Panc1 (cell line): ENCODE measurements around the gene JAK2. TPM values are rescaled to one million over a fixed set of nuclear protein-coding genes. Genes with fewer than 3 reads are reported as not detected.

Experiments
- ATAC-seq: fragments of 200-7000 bp; cut with Tn5 transposase; 2 replicates; pipeline ENCODE4 v1.9.1; 2020; ENCODE audit warnings: mild to moderate bottlenecking, moderate library complexity
- BruUV-seq: library from RNA; stranded (reverse); fragments of 400-500 nt; replicated peaks from 2 replicates; lab custom pipeline; 2021; lab: Mats Ljungman, UMichigan
- CTCF ChIA-PET: fragments of 300-600 bp; sonication (Branson Sonifier 250); formaldehyde crosslinking; loops from one replicate; lab custom pipeline; 2022; ENCODE audit warnings: antibody characterized with exemption; lab: Charles Lee
- POLR2A ChIA-PET: fragments of 300-600 bp; sonication (Branson Sonifier 250); formaldehyde crosslinking; loops from one replicate; lab custom pipeline; 2022; ENCODE audit warnings: antibody characterized with exemption; lab: Charles Lee
- DNase-seq: peaks from one replicate; pipeline ENCODE4 v3.0.0-alpha.2; 2010; ENCODE audit warnings: low read depth, low spot score
- H3K27ac ChIP-seq: 2 replicates; pipeline ENCODE4 v1.5.1; 2011; ENCODE audit warnings: mild to moderate bottlenecking, low read length, inconsistent platforms
- H3K27me3 ChIP-seq: fragments of 200-500 bp; sonication (Bioruptor generic); 2 replicates; pipeline ENCODE4 v1.6.0; 2014; ENCODE audit warnings: low read length, inconsistent platforms; ENCODE audit not compliant: control insufficient read depth, insufficient read depth
- H3K36me3 ChIP-seq: fragments of 200-500 bp; sonication (Bioruptor generic); 2 replicates; pipeline ENCODE4 v1.5.1; 2014; ENCODE audit warnings: inconsistent platforms, mild to moderate bottlenecking, low read length, moderate library complexity; ENCODE audit not compliant: control insufficient read depth, insufficient read depth
- H3K4me1 ChIP-seq: 2 replicates; pipeline ENCODE4 v1.5.1; 2011; ENCODE audit warnings: inconsistent platforms, mild to moderate bottlenecking, low read length, moderate library complexity; ENCODE audit not compliant: control insufficient read depth, insufficient read depth
- H3K4me3 ChIP-seq, 2 experiments: 2 replicates each; pipeline ENCODE4 v1.5.1; 2011 to 2012; ENCODE audit warnings: low read depth in 2 of 2, low read length in 2 of 2, mild to moderate bottlenecking in 2 of 2, inconsistent platforms in 1 of 2, moderate library complexity in 1 of 2
- H3K9me3 ChIP-seq: fragments of 200-500 bp; sonication (Bioruptor generic); 2 replicates; pipeline ENCODE4 v1.5.1; 2014; ENCODE audit warnings: low read depth, mild to moderate bottlenecking, inconsistent platforms, low read length, moderate library complexity; ENCODE audit not compliant: control insufficient read depth, insufficient read depth
- POLR2AphosphoS5 ChIP-seq: IDR thresholded peaks from 2 replicates; pipeline ENCODE4 v1.6.1; 2012; ENCODE audit warnings: mild to moderate bottlenecking, low read depth, low read length, moderate library complexity
- SIN3A ChIP-seq: IDR thresholded peaks from 2 replicates; pipeline ENCODE4 v1.6.1; 2012; ENCODE audit warnings: low read depth, mild to moderate bottlenecking, low read length, moderate library complexity, borderline replicate concordance; ENCODE audit not compliant: insufficient read depth
- TCF7L2 ChIP-seq: IDR thresholded peaks from 2 replicates; pipeline ENCODE4 v1.6.1; 2011; ENCODE audit warnings: mild to moderate bottlenecking, low read depth, low read length, inconsistent platforms
- in situ Hi-C: cut with HindIII; loops from 2 replicates; pipeline ENCODE4 v1.10.0; 2016; ENCODE audit warnings: low sequenced_read_pairs, low pct_unique_long_range_greater_than_20kb
- intact Hi-C: fragments of 100-400 bp; cut with micrococcal nuclease; formaldehyde crosslinking; loops from one replicate; pipeline ENCODE4 v1.10.0; 2022; ENCODE audit not compliant: unreplicated experiment
- total RNA-seq: library from RNA; stranded (reverse); gene quantifications from one replicate; pipeline ENCODE4 v1.2.1, GENCODE V29; 2021; ENCODE audit not compliant: unreplicated experiment
- TF ChIP-seq, protein P1 (sequence below): fragments of 450-650 bp; IDR thresholded peaks from 2 replicates; pipeline ENCODE4 v1.5.1; 2017; ENCODE audit warnings: mild to moderate bottlenecking
- TF ChIP-seq, protein P2 (sequence below), 2 experiments: IDR thresholded peaks; 2 replicates each; pipeline ENCODE4 v1.6.1; 2011 to 2012; ENCODE audit warnings: low read depth in 2 of 2, control low read depth in 1 of 2, low read length in 1 of 2, mild to moderate bottlenecking in 1 of 2, moderate library complexity in 1 of 2; ENCODE audit not compliant: insufficient read depth in 1 of 2

Gene JAK2
- total RNA-seq, 1 experiment from 2014 or later: 2.3 TPM

DNA sequence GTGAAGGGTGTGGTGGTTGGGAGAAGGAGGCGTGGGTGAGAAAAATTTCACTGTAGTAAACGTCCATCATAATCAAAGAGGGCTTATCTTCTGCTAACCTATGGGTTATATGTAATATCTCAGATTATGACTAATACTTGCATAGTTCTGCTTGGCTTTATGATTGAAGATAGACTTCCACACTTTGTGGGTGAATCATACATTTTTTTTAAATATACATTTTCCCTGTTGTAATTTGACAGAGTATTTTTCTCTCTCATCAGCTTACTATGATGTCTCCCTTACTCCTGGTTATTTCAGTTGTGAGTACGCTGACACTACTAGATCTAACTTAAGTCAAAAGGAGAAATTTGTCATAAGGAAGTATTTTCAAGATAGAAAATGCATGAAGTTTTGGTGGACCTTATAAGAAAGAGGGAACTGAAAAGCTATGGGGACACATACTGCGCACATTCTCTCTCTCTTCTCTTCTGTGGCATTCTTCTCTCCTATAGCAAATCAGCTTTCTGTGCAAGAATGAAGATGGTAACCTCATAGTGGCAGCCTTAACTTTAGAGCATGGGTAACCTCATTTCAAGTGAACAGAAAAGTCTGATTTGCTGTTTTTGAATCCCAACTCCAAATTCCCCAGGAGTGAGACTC, 4.9 kb upstream of the JAK2 start:
- in situ Hi-C loops: no loop called here
- CTCF ChIA-PET: no interaction called here
- no peaks in the 10 kb centered on the region for H3K9me3 ChIP-seq
- peaks cover 3% of the 10 kb centered on the region; the same call in 1 of the 2 replicates for H3K4me1 ChIP-seq
- H3K36me3 ChIP-seq: no peaks in the 10 kb centered on the region
- DNase-seq (no peak), ATAC-seq (no peak)
- H3K27me3 ChIP-seq: no peaks in the 10 kb centered on the region
- no peak for TF ChIP-seq SIN3A
- TF ChIP-seq, protein P1, sequence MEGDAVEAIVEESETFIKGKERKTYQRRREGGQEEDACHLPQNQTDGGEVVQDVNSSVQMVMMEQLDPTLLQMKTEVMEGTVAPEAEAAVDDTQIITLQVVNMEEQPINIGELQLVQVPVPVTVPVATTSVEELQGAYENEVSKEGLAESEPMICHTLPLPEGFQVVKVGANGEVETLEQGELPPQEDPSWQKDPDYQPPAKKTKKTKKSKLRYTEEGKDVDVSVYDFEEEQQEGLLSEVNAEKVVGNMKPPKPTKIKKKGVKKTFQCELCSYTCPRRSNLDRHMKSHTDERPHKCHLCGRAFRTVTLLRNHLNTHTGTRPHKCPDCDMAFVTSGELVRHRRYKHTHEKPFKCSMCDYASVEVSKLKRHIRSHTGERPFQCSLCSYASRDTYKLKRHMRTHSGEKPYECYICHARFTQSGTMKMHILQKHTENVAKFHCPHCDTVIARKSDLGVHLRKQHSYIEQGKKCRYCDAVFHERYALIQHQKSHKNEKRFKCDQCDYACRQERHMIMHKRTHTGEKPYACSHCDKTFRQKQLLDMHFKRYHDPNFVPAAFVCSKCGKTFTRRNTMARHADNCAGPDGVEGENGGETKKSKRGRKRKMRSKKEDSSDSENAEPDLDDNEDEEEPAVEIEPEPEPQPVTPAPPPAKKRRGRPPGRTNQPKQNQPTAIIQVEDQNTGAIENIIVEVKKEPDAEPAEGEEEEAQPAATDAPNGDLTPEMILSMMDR: no peak
- no peak for TF ChIP-seq POLR2AphosphoS5
- TF ChIP-seq, protein P2, sequence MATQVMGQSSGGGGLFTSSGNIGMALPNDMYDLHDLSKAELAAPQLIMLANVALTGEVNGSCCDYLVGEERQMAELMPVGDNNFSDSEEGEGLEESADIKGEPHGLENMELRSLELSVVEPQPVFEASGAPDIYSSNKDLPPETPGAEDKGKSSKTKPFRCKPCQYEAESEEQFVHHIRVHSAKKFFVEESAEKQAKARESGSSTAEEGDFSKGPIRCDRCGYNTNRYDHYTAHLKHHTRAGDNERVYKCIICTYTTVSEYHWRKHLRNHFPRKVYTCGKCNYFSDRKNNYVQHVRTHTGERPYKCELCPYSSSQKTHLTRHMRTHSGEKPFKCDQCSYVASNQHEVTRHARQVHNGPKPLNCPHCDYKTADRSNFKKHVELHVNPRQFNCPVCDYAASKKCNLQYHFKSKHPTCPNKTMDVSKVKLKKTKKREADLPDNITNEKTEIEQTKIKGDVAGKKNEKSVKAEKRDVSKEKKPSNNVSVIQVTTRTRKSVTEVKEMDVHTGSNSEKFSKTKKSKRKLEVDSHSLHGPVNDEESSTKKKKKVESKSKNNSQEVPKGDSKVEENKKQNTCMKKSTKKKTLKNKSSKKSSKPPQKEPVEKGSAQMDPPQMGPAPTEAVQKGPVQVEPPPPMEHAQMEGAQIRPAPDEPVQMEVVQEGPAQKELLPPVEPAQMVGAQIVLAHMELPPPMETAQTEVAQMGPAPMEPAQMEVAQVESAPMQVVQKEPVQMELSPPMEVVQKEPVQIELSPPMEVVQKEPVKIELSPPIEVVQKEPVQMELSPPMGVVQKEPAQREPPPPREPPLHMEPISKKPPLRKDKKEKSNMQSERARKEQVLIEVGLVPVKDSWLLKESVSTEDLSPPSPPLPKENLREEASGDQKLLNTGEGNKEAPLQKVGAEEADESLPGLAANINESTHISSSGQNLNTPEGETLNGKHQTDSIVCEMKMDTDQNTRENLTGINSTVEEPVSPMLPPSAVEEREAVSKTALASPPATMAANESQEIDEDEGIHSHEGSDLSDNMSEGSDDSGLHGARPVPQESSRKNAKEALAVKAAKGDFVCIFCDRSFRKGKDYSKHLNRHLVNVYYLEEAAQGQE (IDR thresholded peaks at IDR 0.05; ENCODE audit: insufficient read depth in 1 of 2, low read depth in 2 of 2, low read length in 1 of 2): no peak
- TF ChIP-seq TCF7L2: no peak
- H3K27ac ChIP-seq: no peak overlapping the region
- H3K4me3 ChIP-seq: no peak overlapping the region
- BruUV-seq: no TSS peak
- intact Hi-C loops: no loop called here
- POLR2A ChIA-PET: no interaction called here

- H3K9me3 ChIP-seq: no peaks in the 10 kb centered on the region
- no peak overlapping the region for H3K27ac ChIP-seq
- no peak overlapping the region for H3K4me3 ChIP-seq
- in situ Hi-C loops: no loop called here
- ChIA-PET POLR2A (no interaction called here), CTCF (no interaction called here)
- BruUV-seq: no TSS peak
- intact Hi-C loops: no loop called here
- no peaks in the 10 kb centered on the region for H3K27me3 ChIP-seq
- H3K4me1 ChIP-seq: peaks cover 3% of the 10 kb centered on the region; the same call in 1 of the 2 replicates
- TF ChIP-seq, protein P2 (IDR thresholded peaks at IDR 0.05; ENCODE audit: insufficient read depth in 1 of 2, low read depth in 2 of 2, low read length in 1 of 2): no peak
- no peak for TF ChIP-seq TCF7L2
- TF ChIP-seq POLR2AphosphoS5: no peak
- no peak for TF ChIP-seq SIN3A
- TF ChIP-seq, protein P1: no peak
- ATAC-seq: no peak
- H3K36me3 ChIP-seq: no peaks in the 10 kb centered on the region; the same call in 1 of the 2 replicates
- DNase-seq: no peak
These were observed 2.2 kb upstream of the JAK2 start for GRCh38 chr9:4982721-4983482.
